Activated T-helper 2 cell treated with anti-CD3 and anti-CD28 coated beads, Interferon-gamma antibody, Interleukin-2, Interleukin-4, amounts not matched to agents 10 μg/mL and 5 μg/mL and 100 μg/mL, durations not matched to agents 14 hours and 24 hours and 36 hours (primary cell): Measurements from ENCODE around the gene NKX2-1. TPM values are rescaled to one million over a fixed set of nuclear protein-coding genes. Genes with fewer than 3 reads are reported as not detected.
"Not testable (repeated sequence)": the region's sequence is repeated elsewhere in the genome, so short reads cannot be mapped to it uniquely, and the experiment has no call there.

Experiments
- DNase-seq: peaks from one replicate; pipeline ENCODE4 v3.0.0; 2021; ENCODE audit warnings: low spot score
- H3K27ac Mint-ChIP-seq: one replicate; pipeline ENCODE4 v1.8.0; 2021; ENCODE audit warnings: mixed read lengths
- H3K27me3 Mint-ChIP-seq: one replicate; pipeline ENCODE4 v1.8.0; 2021; ENCODE audit warnings: low read depth, mixed read lengths
- H3K36me3 Mint-ChIP-seq: one replicate; pipeline ENCODE4 v1.8.0; 2021; ENCODE audit warnings: low read depth, mixed read lengths
- H3K4me1 Mint-ChIP-seq: one replicate; pipeline ENCODE4 v1.8.0; 2021; ENCODE audit warnings: low read depth, mixed read lengths
- H3K4me3 Mint-ChIP-seq: one replicate; pipeline ENCODE4 v1.8.0; 2021; ENCODE audit warnings: low read depth, mild to moderate bottlenecking, moderate library complexity, mixed read lengths
- H3K9me3 Mint-ChIP-seq: one replicate; pipeline ENCODE4 v1.8.0; 2021; ENCODE audit warnings: mixed read lengths
- intact Hi-C: fragments of 100-400 bp; cut with micrococcal nuclease; formaldehyde crosslinking; loops from one replicate; pipeline ENCODE4 v1.15.1; 2023
- total RNA-seq: library from RNA; stranded (reverse); gene quantifications from 2 replicates; pipeline ENCODE4 v1.2.3, GENCODE V29; 2022

The NKX2-1 gene
- total RNA-seq, 1 donor from 2014 or later: not detected

GRCh38 chr14:36479344-36479743 lies 40.7 kb downstream of the NKX2-1 start:
- intact Hi-C loops: no loop called here
- no peak for DNase-seq
- Mint-ChIP-seq H3K9me3 (no peaks in the 10 kb centered on the region), H3K27ac (no peak overlapping the region), H3K4me3 (no peak overlapping the region), H3K27me3 (no peaks in the 10 kb centered on the region), H3K36me3 (no peaks in the 10 kb centered on the region), H3K4me1 (peaks cover 3% of the 10 kb centered on the region)

DNA sequence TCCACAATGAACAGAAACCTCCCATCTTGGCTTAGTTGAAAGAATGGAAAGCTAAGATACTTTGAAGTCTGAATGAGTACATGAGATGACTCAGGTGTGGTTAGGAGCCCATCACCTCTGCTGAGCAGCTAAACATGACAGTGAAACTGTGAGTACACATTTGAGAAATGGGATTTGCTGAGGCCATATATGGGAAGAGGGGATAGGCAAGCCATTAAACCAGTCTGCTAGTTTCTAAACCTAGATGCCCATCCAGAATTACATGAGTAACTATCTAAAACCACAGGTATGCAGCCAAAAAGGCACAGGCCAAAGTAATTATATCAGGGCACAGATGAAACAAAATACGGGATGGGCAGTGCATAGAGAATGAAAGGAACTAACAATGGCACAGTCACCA lies 41.2 kb downstream of the NKX2-1 start:
- Mint-ChIP-seq H3K27ac (no peak overlapping the region), H3K27me3 (no peaks in the 10 kb centered on the region), H3K4me1 (peaks cover 3% of the 10 kb centered on the region), H3K9me3 (no peaks in the 10 kb centered on the region), H3K4me3 (no peak overlapping the region), H3K36me3 (no peaks in the 10 kb centered on the region)
- no peak for DNase-seq
- intact Hi-C loops: no loop called here

- no peak overlapping the region for H3K4me3 Mint-ChIP-seq
Observed at GRCh38 chr14:36477266-36477665, 42.8 kb downstream of the NKX2-1 start.

GRCh38 chr14:36476061-36476460 lies 44.0 kb downstream of the NKX2-1 start:
- H3K27ac Mint-ChIP-seq, DNase-seq, H3K4me3 Mint-ChIP-seq, H3K27me3 Mint-ChIP-seq, H3K36me3 Mint-ChIP-seq, H3K9me3 Mint-ChIP-seq, intact Hi-C loops, H3K4me1 Mint-ChIP-seq: not testable (repeated sequence)

More at GRCh38 chr14:36477266-36477665, 42.8 kb downstream of the NKX2-1 start:
- no peak for DNase-seq
- no peaks in the 10 kb centered on the region for H3K27me3 Mint-ChIP-seq
- intact Hi-C loops: no loop called here
- H3K36me3 Mint-ChIP-seq: no peaks in the 10 kb centered on the region
- no peaks in the 10 kb centered on the region for H3K9me3 Mint-ChIP-seq
- peaks cover 3% of the 10 kb centered on the region for H3K4me1 Mint-ChIP-seq
- no peak overlapping the region for H3K27ac Mint-ChIP-seq

DNA sequence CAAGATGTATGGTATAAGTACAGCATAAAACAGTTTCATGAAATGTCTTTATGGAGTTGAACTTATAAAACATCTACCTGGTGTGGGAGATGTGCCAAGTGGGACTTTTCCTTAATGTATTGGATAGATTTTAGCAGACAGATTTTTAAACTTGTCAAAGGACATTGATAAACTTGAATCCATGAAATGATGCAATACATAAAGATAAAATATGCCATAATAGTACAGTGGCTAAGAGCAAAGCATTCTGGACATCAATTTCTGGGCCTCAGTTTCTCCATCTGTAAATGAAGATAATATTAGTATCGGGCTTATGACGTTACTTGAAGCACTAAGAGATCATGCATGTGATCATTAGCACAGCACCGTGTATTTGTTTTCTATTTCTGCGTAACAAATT lies 45.4 kb downstream of the NKX2-1 start:
- Mint-ChIP-seq H3K4me3 (no peak overlapping the region), H3K4me1 (peaks cover 3% of the 10 kb centered on the region), H3K9me3 (no peaks in the 10 kb centered on the region), H3K27ac (no peak overlapping the region), H3K27me3 (no peaks in the 10 kb centered on the region), H3K36me3 (no peaks in the 10 kb centered on the region)
- no peak for DNase-seq
- intact Hi-C loops: no loop called here

- Mint-ChIP-seq H3K9me3 (no peaks in the 10 kb centered on the region), H3K4me3 (no peak overlapping the region), H3K27me3 (no peaks in the 10 kb centered on the region), H3K27ac (no peak overlapping the region), H3K4me1 (no peaks in the 10 kb centered on the region), H3K36me3 (no peaks in the 10 kb centered on the region)
- DNase-seq: no peak
- intact Hi-C loops: no loop called here
Observed at GRCh38 chr14:36471431-36471830, 48.6 kb downstream of the NKX2-1 start.

- H3K4me3 Mint-ChIP-seq: no peak overlapping the region
- no peaks in the 10 kb centered on the region for H3K36me3 Mint-ChIP-seq
- intact Hi-C loops: no loop called here
- H3K4me1 Mint-ChIP-seq: no peaks in the 10 kb centered on the region
- H3K27me3 Mint-ChIP-seq: no peaks in the 10 kb centered on the region
- no peak overlapping the region for H3K27ac Mint-ChIP-seq
- H3K9me3 Mint-ChIP-seq: no peaks in the 10 kb centered on the region
- DNase-seq: no peak
Observed at GRCh38 chr14:36467332-36467731, 52.7 kb downstream of the NKX2-1 start.

Other genes with a start within 250 kb of the NKX2-1 start
- 29.3 and 29.5 TPM in 2 replicates for gene MBIP, start 199.6 kb downstream of the NKX2-1 start, total RNA-seq
- gene NKX2-8, start 62.4 kb upstream of the NKX2-1 start, total RNA-seq: not detected in 2 replicates
- gene PAX9, start 141.6 kb upstream of the NKX2-1 start, total RNA-seq: not detected in 2 replicates